Measurements from ENCODE around the gene CENPA.
"Not testable (repeated sequence)": the region's sequence is repeated elsewhere in the genome, so short reads cannot be mapped to it uniquely, and the experiment has no call there.

CENPA gene

DNA sequence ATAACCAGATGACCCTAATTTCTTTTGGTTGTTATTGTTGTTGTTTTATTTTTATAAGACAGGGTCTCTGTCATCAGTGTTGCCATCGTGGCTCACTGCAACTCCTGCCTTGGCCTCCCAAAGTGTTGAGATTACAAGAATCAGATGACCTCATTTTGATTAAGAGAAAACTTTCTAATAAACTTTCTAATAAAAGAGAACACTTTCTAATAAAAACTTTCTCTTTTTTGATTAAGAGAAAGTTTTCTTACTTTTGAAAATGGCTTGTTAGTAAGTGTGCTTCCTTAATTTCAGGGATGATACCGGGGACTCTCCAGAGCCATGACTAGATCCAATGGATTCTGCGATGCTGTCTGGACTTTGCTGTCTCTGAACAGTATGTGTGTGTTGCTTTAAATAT, 7.7 kb downstream of the CENPA start:
- DNase-seq (ENCODE audit: low spot score) = no peak

DNA sequence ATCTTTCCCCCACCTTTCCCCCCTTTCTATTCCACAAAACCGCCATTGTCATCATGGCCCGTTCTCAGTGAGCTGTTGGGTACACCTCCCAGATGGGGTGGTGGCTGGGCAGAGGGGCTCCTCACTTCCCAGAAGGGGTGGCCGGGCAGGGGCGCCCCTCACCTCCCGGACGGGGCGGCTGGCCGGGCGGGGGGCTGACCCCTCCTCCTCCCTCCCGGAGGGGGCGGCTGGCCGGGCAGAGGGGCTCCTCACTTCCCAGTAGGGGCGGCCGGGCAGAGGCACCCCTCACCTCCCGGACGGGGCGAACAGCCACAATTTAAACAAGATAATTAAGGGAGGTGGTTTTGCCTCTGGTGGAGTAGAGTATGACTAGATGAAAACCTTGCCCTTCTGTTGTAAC, 9.3 kb downstream of the CENPA start:
- DNase-seq (ENCODE audit: low spot score) = not testable (repeated sequence)

GRCh38 chr2:26801328-26801727, 15.5 kb downstream of the CENPA start:
- no peak for DNase-seq (ENCODE audit: low spot score)

DNA sequence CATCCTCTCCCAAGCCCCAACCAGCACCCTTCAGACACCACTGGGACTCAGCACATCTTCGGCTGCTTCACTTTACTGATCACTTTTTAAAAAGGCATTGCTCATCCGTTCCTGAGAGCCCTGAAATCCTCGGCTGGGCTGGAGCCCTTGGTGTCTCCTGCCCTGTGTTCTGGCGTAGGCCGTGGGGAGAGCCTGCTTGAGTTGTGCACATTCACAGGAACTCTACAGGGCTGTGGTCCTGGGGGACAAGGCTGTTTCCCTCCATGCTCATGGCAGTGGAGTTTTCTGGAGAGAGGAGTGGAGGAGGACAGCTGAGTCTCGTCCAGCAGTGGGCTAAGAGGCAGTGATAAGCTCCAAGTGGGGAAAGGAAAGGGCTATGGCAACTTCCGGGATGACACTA, 15.9 kb downstream of the CENPA start:
- DNase-seq (ENCODE audit: low spot score) = no peak

DNA sequence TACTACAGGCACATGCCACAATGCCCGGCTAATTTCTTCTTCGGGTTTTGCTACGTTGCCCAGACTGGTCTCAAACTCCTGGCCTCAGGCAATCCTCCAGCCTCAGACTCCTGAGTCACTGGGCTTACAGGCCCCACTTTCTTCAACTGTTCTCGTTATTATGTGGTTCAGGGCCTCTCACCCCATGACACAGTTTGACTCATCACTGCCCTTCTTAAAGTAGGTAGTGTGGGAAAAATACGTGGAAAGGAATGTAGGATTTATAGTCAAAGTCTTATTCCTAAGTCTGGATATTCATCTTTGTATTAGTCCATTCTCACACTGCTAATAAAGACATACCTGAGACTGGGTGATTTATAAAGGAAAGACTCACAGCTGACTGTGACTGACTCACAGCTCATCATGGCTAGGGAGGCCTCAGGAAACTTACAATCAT, 19.4 kb downstream of the CENPA start:
- DNase-seq (ENCODE audit: low spot score) = no peak

DNA sequence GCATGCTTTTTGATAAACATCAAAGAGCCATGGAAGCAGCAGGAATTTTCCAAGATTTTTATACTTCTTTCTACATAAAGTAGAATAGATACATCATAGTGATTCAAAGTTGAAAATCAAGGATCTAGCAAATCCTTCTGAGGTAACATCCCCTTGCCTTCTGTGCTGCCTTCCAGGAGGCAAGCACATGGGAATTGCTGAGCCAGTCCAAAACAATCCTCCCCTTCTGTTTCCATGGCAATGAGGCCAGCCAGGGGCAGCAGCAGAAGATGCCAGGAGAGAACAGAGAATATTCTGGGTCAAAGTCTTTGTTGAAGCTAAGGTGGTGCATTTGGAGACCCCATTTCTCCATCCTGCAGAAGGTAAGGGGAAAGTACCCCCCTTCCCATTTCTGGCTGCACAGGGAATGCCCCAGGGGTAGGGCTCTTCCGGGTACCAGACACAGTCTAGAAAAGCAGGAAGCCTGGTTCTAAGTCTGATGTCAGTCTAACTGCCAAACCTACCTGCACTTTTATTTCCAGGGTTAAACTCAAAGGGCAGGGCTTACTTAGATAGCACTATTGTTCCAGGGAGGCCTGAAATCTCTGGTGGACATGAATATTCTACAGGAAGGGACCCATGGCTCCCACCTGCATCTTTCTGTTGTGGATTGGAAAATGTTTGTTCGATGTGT, 22.1 kb downstream of the CENPA start:
- no peak for DNase-seq (ENCODE audit: low spot score)

- DNase-seq (ENCODE audit: low spot score) = no peak
Measured at GRCh38 chr2:26809211-26809610, 23.4 kb downstream of the CENPA start.

- DNase-seq (ENCODE audit: low spot score) = no peak
Measured at GRCh38 chr2:26809876-26810577, 24.2 kb downstream of the CENPA start.

DNA sequence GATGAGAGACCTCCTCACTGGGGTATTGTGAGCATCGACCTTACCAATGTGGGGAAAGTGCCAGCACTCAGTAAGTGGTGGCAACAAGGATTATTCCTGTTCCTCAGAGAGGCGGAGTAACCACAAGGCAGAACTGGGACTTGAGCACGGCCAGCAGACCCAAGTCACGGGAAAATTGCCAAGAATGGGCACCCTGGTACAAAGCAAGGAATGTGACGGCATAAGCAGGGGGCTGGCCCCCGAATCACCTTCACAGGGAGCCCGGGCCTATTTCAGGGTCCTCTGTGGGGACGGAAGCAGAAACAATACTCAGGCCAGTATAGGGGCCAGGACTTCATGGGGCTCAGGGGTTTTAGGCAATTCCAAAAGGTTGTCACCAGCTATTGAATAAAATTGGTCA, 25.4 kb downstream of the CENPA start:
- no peak for DNase-seq (ENCODE audit: low spot score)

DNA sequence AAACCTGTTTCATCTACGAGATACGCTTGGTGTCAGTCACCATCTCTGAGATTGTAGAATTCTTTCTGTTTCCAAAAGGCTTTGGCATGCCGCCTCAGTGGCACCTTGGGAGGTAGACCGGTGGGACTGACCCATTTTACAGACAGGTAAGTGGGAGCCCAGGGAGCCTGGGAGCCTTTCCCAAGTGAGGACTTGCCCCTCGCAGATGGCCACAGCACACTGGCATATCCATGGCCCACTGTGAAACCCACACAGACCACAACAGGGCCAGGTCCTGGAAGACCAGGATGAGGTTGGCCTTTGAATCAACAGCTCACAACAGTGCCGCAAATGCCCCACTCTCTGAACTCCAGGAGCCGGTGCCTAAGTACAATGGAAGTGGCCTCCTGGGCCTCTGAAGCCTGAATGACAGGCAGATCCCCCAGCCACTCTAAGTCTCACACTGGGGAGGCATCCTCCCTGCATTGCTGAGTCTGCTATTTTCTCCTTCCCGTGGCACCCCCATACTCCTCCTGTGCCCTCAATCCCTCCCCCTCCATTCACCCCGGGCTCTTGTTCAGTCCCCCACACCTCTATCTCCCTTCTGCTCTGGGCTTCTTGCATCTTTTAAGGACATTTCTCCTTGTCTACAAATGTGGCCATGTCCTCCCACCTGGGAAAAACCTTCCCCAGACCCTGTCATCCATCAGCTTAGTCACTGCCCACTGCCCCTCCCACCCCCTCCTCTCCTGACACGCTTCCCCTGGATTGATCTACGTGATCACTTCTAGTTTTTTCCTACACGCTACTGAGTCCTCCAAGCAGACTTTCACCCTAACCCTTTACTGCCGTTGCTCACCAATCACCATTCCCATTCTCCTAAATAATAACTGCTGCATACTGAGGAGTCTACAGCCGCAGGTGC, 26.2 kb downstream of the CENPA start:
- DNase-seq (ENCODE audit: low spot score) = no peak

DNA sequence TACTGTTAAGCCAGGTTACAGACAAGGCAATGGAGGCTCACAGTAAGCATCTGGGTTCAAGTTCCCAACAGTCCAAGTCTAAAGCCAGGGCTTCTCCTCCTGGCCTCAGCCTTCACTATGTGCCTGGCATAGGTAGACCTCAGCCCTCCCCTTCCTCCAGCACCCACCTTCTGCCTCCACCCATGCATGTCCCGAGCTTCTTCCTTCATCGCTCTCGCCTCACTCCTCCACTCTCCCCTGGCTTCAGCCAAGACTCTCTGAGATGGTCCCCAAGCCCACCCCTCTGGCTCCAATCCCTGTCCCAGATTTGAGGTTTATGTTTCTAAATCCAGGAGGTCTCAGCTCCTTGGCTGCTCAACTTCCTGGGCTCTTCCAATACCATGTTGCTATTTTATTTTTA, 26.9 kb downstream of the CENPA start:
- DNase-seq (ENCODE audit: low spot score) = no peak

GRCh38 chr2:26814072-26814765, 28.4 kb downstream of the CENPA start:
- DNase-seq (ENCODE audit: low spot score) = not testable (repeated sequence)

DNA sequence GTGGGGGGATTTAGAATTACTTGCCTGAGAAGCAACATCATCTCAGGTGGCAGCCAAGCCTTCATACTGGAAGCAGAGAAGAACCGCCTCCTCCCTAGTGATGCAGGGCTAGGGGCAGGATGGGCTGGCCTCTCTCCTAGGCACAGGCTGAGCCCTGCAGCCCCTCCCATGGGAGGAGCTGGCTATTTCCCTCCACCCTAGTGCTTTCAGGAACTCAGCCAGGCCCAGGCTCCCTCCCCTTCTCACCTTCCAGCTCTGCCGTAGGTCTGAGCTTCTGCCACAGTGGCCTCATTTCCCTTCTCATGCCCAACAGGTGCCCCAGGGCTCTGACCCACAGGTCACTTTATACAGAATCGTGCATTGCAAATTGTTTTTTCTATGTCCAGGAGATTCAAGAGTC, 31.0 kb downstream of the CENPA start:
- no peak for DNase-seq (ENCODE audit: low spot score)

- no peak for DNase-seq (ENCODE audit: low spot score)
Measured at GRCh38 chr2:26818255-26818654, 32.4 kb downstream of the CENPA start.

- no peak for DNase-seq (ENCODE audit: low spot score)
Measured at GRCh38 chr2:26818972-26819371, 33.1 kb downstream of the CENPA start.

DNA sequence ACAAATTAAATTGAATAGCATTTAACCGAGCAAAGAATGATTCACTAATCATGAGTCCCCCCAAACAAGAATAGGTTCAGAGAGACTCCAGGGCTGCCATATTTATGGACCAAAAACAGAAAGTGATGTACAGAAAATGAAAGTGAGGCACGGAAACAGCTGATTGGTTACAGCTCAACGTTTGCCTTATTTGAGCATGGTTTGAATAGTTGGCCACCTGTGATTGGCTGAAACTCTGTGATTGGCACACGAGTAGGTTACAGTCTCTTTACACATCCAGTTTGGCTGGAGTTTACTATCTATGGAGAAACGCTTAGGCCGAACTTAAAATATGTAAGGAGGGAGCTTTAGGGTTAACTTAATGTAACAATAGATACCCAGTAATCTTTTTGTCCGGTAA, 35.1 kb downstream of the CENPA start:
- DNase-seq (ENCODE audit: low spot score) = no peak

GRCh38 chr2:26822877-26823276, 37.0 kb downstream of the CENPA start:
- DNase-seq (ENCODE audit: low spot score) = no peak

DNA sequence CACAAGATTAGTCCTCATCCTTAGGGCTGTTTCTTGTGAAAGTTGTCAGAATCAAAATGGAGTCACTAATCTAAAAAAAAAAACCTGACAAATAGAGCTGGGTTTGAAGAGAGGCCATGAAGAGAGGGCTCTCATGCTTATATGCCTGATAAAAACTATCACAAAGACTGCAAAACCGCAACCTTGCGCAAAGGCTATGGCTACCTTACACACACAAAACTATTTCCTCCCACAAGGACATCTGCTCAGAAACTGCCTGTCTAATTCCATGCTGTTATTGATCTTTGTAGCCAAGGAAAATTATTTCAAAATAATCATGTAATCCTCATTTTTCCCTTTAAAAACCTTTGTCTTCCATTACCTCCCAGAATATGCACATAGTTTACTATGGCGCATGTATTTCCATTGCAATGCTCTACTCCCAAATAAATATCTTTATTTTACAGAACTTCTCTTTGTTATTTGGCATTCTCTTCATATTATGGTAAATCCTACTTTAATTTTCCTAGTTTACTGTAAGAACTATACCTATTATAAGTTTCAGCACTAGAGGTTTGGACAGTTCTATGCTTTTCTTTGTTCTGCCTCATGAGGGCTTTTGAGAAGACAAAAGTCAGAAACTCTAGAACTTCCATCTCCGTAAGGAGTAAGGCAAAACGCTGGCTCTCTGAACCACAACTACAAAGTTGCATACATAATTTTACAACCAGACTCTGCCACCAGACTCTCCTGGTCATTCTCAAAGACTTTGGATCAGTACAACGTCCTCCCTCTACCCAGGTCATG, 52.5 kb downstream of the CENPA start:
- no peak for DNase-seq (ENCODE audit: low spot score)

DNA sequence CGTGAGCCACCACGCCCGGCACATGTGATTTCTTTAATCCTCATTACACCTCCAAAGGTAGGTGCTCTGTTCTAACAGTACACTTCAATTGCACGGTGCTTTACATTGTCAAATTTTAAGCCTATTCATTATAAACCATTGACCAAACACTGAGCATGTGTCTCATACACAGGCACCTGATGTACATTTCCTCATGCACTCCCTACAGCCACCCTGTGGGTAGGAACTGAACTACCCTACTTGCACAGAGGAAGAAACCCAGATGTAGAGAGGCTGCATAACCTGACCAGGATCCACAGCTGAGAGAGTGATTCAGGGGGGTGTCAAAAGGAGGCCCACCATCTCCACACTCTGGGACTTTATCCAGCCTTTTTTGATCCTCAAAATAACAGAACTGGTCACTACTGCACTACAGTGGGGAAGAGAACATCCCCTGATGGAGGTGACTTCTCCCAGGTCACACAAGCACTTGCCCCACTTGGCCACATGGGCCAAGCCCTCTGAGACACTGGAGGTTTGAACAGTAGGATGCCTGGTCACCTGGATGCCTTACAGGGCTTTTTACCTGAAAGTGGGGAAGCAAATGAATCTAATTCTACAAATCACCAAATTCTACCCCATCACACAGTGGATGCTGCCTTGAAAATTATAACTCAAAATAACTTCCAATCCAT, 55.2 kb downstream of the CENPA start:
- no peak for DNase-seq (ENCODE audit: low spot score)

DNA sequence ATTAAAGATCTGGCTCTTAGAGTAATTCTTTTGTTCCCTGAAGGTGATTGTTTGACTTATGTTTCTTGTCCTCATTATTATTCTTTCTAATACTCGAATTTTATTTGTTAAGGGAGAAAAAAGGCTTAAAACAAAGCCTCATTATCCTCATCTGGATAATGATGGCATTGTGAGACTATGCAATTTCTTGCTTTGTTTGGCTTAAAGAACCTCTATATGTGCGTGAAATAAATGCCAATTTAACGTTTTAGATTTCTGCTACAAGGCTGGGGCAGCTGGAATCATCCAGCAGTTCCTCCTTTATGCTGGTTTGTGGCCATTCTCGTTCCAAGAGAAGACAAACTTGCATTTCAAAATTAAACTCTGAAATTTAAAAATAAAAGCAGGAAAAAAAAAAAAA, 57.2 kb downstream of the CENPA start:
- DNase-seq (ENCODE audit: low spot score) = no peak
